NCI-H2081 (cell line): ENCODE data around the gene TEX26.

Experiments
- DNase-seq, 2 experiments: peaks; one replicate each; lab custom pipeline; 2025; lab: John Stamatoyannopoulos, UW

Gene TEX26

GRCh38 chr13:30976025-30976424 is 43.6 kb downstream of the TEX26 start:
- no peak for DNase-seq

GRCh38 chr13:30978981-30979956 is 46.8 kb downstream of the TEX26 start:
- no peak for DNase-seq

- DNase-seq, result no peak
Observed at GRCh38 chr13:30982506-30982905, 50.0 kb downstream of the TEX26 start.

GRCh38 chr13:30982906-30983305 is 50.5 kb downstream of the TEX26 start:
- DNase-seq, result no peak

GRCh38 chr13:30983431-30983830 is 51.0 kb downstream of the TEX26 start:
- DNase-seq, result no peak

- no peak for DNase-seq
Observed at GRCh38 chr13:30984620-30985019, 52.2 kb downstream of the TEX26 start.

- DNase-seq, result no peak
Observed at GRCh38 chr13:30985637-30986205, 53.3 kb downstream of the TEX26 start.

GRCh38 chr13:30991184-30991583 is 58.7 kb downstream of the TEX26 start:
- DNase-seq, result no peak

DNA sequence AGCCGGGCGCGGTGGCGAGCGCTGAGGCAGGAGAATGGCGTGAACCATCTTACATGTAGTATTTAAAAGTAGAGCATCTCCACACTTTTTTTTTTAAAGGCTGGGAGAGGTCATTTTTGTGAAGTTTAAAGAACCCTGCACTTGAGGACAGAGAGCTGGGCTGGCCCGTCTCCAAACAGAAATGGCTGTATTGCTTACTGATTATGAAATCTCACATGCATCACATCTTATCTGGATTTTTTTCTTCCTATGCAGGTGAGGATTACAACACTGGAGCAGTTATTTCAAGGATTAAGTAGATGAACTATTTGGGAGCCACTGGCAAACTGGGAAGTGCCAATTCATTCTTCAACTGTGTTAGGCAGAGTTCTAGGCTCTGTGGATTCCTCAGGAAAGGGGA is 59.5 kb downstream of the TEX26 start:
- DNase-seq, result no peak

DNA sequence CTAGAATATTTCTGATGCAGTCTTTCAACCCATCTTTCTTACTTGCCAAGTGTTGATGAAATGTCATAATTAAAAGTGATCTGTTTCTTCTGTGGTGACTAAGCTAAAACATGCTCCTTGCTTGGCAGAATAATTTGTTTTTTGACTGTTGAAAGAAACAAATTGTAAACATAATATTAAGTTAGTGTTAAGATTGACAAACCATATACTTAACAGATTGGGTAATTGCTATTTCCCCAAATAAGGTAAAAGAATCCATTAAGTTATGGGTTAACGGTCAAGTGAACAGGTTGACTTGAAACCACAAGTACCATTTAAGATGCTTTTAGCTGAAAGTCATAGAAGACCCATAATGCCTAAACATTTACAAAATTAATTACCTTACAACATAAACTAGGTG is 62.9 kb downstream of the TEX26 start:
- no peak for DNase-seq

- DNase-seq, result no peak
Observed at GRCh38 chr13:30997697-30998096, 65.2 kb downstream of the TEX26 start.

- peak in 1 of 2 experiments; percentile 19 for DNase-seq
Observed at GRCh38 chr13:30998136-30999088, 66.0 kb downstream of the TEX26 start.

DNA sequence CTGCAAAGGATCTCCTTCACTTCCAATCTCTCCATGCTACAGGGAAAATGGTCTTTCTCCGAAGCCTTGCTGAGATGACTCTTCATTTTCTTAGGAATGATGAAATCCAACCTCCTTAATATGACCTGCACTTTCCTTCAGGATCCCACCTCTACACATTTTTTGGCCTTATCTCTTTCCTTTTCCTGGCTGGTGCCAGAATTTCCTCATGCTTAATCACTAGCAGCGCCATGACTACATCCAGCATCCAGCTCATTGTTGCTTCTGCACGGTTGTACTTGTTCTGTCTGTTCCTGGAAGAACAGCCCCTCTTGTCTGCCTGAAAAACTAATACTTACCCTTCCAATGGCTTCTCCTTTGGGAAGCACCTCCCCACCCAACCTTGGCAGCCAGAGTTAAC is 68.4 kb downstream of the TEX26 start:
- no peak for DNase-seq

DNA sequence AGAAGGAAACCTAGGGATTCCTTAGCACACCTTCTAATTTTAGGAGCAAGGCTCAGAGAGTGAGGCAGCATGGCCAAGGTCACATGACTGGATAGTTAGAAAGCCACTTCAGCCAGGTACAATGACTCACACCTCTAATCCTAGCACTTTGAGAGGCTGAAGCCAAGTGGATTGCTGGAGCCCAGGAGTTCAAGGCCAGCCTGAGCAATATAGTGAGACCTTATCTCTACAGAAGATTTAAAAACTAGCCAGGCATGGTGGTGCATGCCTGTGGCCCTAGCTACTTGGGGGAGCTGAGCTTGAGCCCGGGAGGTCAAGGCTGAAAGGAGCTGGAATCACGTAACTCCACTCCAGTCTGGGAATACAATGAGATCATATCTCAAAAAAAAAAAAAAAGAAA is 69.2 kb downstream of the TEX26 start:
- DNase-seq, result no peak

DNA sequence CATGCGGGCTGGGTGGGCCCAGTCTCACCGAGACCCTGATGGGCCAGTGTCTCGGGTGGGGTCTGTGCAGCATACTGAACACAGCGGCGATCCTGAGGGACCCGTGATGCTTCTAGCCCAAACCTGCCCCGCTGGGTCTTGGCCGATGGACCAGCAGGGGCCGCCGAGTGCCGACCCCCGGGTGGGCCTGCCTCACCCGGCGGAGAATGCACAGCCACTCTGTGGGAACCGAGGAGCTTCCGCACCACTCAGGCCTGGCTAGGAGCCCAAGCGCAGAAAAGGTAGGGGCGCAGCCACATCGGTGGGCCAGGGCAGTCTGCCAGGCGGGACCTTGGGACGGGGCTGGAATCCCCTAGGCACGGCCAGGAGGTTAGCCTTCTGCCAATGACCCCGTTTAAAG is 72.6 kb downstream of the TEX26 start:
- no peak for DNase-seq

GRCh38 chr13:31007417-31007816 is 75.0 kb downstream of the TEX26 start:
- no peak for DNase-seq

DNA sequence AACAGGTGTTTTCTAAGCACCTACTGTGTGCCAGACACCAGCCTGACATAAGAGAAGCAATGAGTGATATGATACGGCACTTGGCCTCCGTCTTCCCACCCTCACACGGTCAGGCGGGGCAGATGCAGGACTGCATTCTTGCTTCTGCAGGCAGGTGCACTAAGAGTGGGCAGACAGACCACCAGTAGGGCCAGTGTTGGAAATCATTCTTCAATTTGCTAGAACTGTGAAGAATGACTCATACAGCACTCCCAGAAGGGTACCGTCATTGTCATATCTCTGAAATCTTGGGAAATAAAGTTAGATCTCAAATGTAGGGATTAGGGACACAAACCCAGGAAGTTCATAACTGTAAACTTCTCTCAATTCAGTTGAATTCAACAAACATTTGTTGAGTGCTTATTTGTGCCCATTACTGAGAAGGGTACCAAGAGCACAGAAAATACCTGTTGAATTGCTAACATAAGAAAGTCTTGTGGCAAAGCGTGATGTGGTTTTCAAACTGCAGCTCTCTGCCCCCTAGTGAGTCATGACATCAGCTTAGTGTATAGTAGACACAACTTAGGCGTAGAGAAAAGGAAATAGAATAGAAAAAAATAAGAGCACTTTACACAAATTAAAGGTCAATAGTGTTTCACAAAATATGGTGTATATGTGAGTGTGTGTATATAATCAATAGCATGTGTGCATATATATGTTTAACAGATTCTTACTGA is 76.1 kb downstream of the TEX26 start:
- no peak for DNase-seq

DNA sequence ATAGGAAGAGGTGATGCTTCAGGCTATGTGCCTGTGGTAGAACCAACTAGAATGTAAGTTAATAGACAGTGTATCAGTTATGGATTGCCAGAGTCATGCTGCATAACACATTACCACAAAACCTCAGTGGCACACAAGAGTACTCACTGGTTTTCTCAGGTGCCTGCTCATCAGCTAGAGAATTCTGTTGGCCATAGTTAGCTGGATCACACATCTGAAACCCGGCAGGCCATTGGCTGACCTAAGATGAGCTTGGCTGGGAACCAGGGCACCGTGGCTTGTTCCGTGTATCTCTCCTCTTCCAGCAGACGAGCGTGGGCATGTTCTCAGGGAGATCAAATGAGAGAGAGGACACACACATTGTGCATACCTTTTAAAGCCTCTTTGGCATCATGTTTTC is 76.7 kb downstream of the TEX26 start:
- no peak for DNase-seq

DNA sequence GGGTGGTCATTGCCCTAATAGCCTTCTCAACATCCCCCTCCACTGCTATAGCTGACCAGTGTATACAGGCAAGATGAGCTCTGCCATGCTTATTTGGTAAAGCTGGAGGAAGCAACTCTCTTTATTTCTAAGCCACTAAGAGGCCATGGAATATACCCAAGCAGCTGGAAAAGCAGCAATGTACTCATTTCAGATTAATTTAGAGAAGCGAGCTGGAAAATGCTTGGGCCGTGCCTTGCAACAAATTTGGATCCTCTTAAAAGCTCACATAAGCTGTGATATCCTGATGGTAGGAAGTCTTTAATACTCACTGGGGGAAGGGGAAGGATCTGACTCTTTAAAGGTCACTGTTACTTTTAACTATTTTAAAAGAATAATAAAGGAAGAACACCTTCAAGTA is 77.8 kb downstream of the TEX26 start:
- DNase-seq, result no peak

DNA sequence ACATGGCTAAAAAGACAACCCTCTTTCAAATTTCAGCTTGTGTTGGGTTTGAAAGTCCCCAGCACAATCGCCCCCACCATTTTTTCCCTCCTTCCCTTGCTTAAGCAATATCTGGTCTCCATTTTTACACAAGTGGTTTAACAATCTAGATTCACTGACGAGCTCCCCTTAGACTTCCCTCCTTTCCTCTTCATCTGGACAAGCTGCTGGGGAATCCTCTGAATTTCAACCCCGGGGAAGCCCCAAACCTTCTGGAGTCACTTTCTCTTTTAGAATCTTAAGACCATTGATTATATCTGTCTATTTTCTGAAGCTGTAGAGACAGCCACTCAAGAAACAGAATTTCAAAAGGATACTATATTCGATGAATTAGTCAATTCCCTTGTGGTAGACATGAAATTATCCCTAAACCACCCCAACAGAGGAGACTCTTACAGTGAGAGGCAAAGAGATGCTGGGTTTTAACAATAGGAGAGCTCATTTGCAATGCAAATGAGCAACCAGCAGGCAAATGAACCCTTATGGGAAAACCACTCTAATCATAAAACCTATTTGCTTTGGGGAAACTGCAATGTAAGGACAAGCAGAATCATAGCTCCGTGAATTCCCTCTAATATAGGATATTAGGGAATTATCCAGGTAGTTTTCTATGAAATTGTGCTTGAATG is 78.9 kb downstream of the TEX26 start:
- peak in 1 of 2 experiments; percentile 13 for DNase-seq
